Middle frontal gyrus (tissue), 1 donor: Measurements from ENCODE around the gene DLX4.

Experiments
- DNase-seq: peaks from one replicate; pipeline ENCODE4 v3.0.0-alpha.2; 2015; ENCODE audit warnings: low spot score; ENCODE audit errors: extremely low spot score

Gene DLX4

GRCh38 chr17:49968405-49969133 lies 421 bp upstream of the DLX4 start:
- DNase-seq: no peak

GRCh38 chr17:49969795-49970389 lies 902 bp downstream of the DLX4 start:
- DNase-seq: no peak

- DNase-seq: no peak
Observed at GRCh38 chr17:49970498-49970897, 1.5 kb downstream of the DLX4 start.

- no peak for DNase-seq
Observed at GRCh38 chr17:49971199-49971847, 2.3 kb downstream of the DLX4 start.

- no peak for DNase-seq
Observed at GRCh38 chr17:49971848-49972485, 3.0 kb downstream of the DLX4 start.

- DNase-seq: no peak
Observed at GRCh38 chr17:49972486-49973270, 3.7 kb downstream of the DLX4 start.

- no peak for DNase-seq
Observed at GRCh38 chr17:49973271-49973615, 4.3 kb downstream of the DLX4 start.

- no peak for DNase-seq
Observed at GRCh38 chr17:49975531-49975930, 6.5 kb downstream of the DLX4 start.

GRCh38 chr17:49976163-49976827 lies 7.3 kb downstream of the DLX4 start:
- DNase-seq: no peak

- DNase-seq: no peak
Observed at GRCh38 chr17:49976828-49977202, 7.8 kb downstream of the DLX4 start.

GRCh38 chr17:49977463-49978389 lies 8.7 kb downstream of the DLX4 start:
- DNase-seq: no peak

- DNase-seq: no peak
Observed at GRCh38 chr17:49978501-49978900, 9.5 kb downstream of the DLX4 start.

GRCh38 chr17:49979748-49980479 lies 10.9 kb downstream of the DLX4 start:
- no peak for DNase-seq

GRCh38 chr17:49980703-49981197 lies 11.8 kb downstream of the DLX4 start:
- no peak for DNase-seq

- DNase-seq: no peak
Observed at GRCh38 chr17:49984283-49984682, 15.3 kb downstream of the DLX4 start.

GRCh38 chr17:49984776-49985175 lies 15.8 kb downstream of the DLX4 start:
- DNase-seq: no peak

GRCh38 chr17:49985310-49985990 lies 16.5 kb downstream of the DLX4 start:
- DNase-seq: no peak
